ENCODE measurements around the gene CFAP210. TPM values are rescaled to one million over a fixed set of nuclear protein-coding genes. Genes with fewer than 3 reads are reported as not detected.

Gene CFAP210
- total RNA-seq, 3 donors from 2014 or later (not counting 1 experiment from before 2014, with no cell fraction given): 0.27 to 8.4 (median 1.5) TPM

DNA sequence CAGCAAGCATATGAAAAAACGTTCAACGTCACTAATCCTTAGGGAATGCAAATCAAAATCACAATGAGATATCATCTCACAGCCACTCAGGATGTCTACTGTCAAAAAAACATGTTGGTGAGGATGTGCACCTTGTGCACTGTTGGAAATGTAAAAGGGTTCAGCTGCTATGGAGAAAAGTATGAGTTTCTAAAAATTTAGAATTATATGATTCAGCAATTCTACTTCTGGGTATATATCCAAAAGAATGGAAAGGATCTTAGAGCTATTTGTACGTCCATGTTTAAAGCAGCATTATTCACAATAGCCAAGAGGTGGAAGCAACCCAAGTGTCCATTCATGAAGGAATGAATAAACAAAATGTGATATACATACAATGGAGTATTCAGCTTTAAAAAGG, 50.0 kb downstream of the CFAP210 start:
- Histone ChIP-seq H3K27ac (ENCODE audit: low read length) (no peak overlapping the region), H3K4me3 (ENCODE audit: low read length) (no peak overlapping the region), H3K9me3 (ENCODE audit: control insufficient read depth, insufficient read depth, low read length) (no peaks in the 10 kb centered on the region), H3K36me3 (ENCODE audit: control insufficient read depth, insufficient read depth, low read length) (no peaks in the 10 kb centered on the region), H3K27me3 (ENCODE audit: control insufficient read depth, insufficient read depth, low read length) (no peaks in the 10 kb centered on the region), H3K4me1 (ENCODE audit: control insufficient read depth, insufficient read depth, low read length) (no peaks in the 10 kb centered on the region)
- Mint-ChIP-seq H3K4me1 (no peaks in the 10 kb centered on the region), H3K4me3 (no peak overlapping the region), H3K36me3 (no peaks in the 10 kb centered on the region), H3K9me3 (no peaks in the 10 kb centered on the region), H3K27me3 (ENCODE audit: low read depth in 2 of 2) (no peaks in the 10 kb centered on the region), H3K27ac (no peak overlapping the region)
- intact Hi-C loops (cut with micrococcal nuclease): no loop called here
- DNase-seq (no peak), ATAC-seq (no peak)
- 100% methylated on average over 2 of the region's 3 CpGs for WGBS (ENCODE audit: insufficient coverage)
- TF ChIP-seq, protein P1, sequence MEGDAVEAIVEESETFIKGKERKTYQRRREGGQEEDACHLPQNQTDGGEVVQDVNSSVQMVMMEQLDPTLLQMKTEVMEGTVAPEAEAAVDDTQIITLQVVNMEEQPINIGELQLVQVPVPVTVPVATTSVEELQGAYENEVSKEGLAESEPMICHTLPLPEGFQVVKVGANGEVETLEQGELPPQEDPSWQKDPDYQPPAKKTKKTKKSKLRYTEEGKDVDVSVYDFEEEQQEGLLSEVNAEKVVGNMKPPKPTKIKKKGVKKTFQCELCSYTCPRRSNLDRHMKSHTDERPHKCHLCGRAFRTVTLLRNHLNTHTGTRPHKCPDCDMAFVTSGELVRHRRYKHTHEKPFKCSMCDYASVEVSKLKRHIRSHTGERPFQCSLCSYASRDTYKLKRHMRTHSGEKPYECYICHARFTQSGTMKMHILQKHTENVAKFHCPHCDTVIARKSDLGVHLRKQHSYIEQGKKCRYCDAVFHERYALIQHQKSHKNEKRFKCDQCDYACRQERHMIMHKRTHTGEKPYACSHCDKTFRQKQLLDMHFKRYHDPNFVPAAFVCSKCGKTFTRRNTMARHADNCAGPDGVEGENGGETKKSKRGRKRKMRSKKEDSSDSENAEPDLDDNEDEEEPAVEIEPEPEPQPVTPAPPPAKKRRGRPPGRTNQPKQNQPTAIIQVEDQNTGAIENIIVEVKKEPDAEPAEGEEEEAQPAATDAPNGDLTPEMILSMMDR (IDR thresholded peaks at IDR 0.05): no peak

DNA sequence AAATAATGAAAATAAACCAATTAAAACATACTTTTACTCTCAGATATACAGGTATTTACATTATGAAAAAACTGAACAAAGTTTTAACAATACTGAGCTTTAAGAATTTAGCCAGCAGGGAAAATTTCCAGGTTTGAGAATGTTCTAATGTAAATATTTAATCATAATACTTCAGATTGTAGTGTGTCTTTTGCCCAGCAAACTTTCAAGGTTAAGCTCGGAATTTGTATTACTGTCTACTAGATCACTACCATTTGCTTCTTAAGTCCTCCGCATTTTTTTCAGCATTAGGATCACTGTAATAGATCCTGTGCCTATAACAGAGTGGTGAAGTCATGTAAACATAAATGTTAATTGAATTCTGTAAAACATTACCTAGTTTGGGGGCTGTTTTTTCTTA, 52.7 kb downstream of the CFAP210 start:
- Histone ChIP-seq H3K9me3 (ENCODE audit: control insufficient read depth, insufficient read depth, low read length) (no peaks in the 10 kb centered on the region), H3K4me3 (ENCODE audit: low read length) (no peak overlapping the region), H3K27ac (ENCODE audit: low read length) (no peak overlapping the region), H3K27me3 (ENCODE audit: control insufficient read depth, insufficient read depth, low read length) (no peaks in the 10 kb centered on the region), H3K4me1 (ENCODE audit: control insufficient read depth, insufficient read depth, low read length) (no peaks in the 10 kb centered on the region), H3K36me3 (ENCODE audit: control insufficient read depth, insufficient read depth, low read length) (peaks cover 22% of the 10 kb centered on the region)
- Mint-ChIP-seq H3K27ac (no peak overlapping the region), H3K4me1 (no peaks in the 10 kb centered on the region), H3K4me3 (no peak overlapping the region), H3K36me3 (no peaks in the 10 kb centered on the region), H3K27me3 (ENCODE audit: low read depth in 2 of 2) (no peaks in the 10 kb centered on the region), H3K9me3 (no peaks in the 10 kb centered on the region)
- 100% methylated on average over 1 of the region's 2 CpGs for WGBS (ENCODE audit: insufficient coverage)
- intact Hi-C loops (cut with micrococcal nuclease): no loop called here
- DNase-seq: no peak
- TF ChIP-seq, protein P1 (IDR thresholded peaks at IDR 0.05): no peak
- no peak for ATAC-seq

DNA sequence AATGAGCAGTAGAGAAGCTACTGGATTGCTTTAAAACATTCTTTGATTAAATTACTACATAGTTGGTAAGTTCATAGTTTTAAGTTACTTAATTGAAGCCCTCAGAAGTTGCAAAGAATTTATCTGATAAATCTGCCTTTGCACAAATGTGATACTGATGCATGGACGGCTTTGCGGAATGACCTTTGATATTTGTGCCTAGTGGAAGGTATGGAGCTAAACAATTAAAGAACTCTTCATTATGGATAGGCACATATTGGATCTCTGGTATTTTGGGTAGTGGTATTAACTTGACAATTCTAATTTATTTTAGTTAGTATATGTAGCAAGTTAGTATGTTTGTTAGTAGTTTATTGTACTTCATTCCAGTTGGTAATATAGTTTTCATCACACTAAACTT, 54.1 kb downstream of the CFAP210 start:
- Mint-ChIP-seq H3K9me3 (no peaks in the 10 kb centered on the region), H3K27ac (no peak overlapping the region), H3K4me3 (no peak overlapping the region), H3K4me1 (no peaks in the 10 kb centered on the region), H3K36me3 (no peaks in the 10 kb centered on the region), H3K27me3 (ENCODE audit: low read depth in 2 of 2) (no peaks in the 10 kb centered on the region)
- Histone ChIP-seq H3K4me3 (ENCODE audit: low read length) (no peak overlapping the region), H3K27me3 (ENCODE audit: control insufficient read depth, insufficient read depth, low read length) (no peaks in the 10 kb centered on the region), H3K4me1 (ENCODE audit: control insufficient read depth, insufficient read depth, low read length) (no peaks in the 10 kb centered on the region), H3K9me3 (ENCODE audit: control insufficient read depth, insufficient read depth, low read length) (no peaks in the 10 kb centered on the region), H3K27ac (ENCODE audit: low read length) (no peak overlapping the region), H3K36me3 (ENCODE audit: control insufficient read depth, insufficient read depth, low read length) (peaks cover 34% of the 10 kb centered on the region)
- TF ChIP-seq, protein P1 (IDR thresholded peaks at IDR 0.05): no peak
- WGBS (ENCODE audit: insufficient coverage): 100% methylated on average over 2 of the region's 2 CpGs
- DNase-seq: no peak
- no peak for ATAC-seq
- intact Hi-C loops (cut with micrococcal nuclease): no loop called here

DNA sequence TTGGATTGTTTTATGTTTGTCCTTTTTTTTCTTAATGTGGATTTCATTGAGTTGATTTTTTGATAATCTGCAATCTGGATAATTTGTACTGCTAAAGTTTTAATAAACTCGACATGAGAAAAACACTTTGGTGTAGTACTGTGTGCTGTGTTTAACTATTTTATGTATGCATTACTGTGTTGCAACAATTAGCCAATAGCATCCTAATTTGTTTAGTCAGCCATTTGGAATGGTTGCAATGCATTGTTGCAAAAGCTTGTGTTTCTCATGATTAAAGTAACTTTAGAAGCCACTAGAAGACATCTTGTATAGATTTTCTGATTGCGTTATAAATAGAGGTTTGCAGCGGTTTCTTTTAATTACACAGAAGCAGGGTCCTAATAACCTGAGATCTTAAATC, 56.6 kb downstream of the CFAP210 start:
- DNase-seq: no peak
- Histone ChIP-seq H3K27me3 (ENCODE audit: control insufficient read depth, insufficient read depth, low read length) (no peaks in the 10 kb centered on the region), H3K4me1 (ENCODE audit: control insufficient read depth, insufficient read depth, low read length) (no peaks in the 10 kb centered on the region), H3K36me3 (ENCODE audit: control insufficient read depth, insufficient read depth, low read length) (peaks cover 56% of the 10 kb centered on the region), H3K9me3 (ENCODE audit: control insufficient read depth, insufficient read depth, low read length) (no peaks in the 10 kb centered on the region), H3K27ac (ENCODE audit: low read length) (no peak overlapping the region), H3K4me3 (ENCODE audit: low read length) (no peak overlapping the region)
- TF ChIP-seq, protein P1 (IDR thresholded peaks at IDR 0.05): no peak
- H3K36me3 Mint-ChIP-seq: no peaks in the 10 kb centered on the region
- intact Hi-C loops (cut with micrococcal nuclease): no loop called here
- no peak overlapping the region for H3K27ac Mint-ChIP-seq
- no peaks in the 10 kb centered on the region for H3K27me3 Mint-ChIP-seq (ENCODE audit: low read depth in 2 of 2)
- no peaks in the 10 kb centered on the region for H3K9me3 Mint-ChIP-seq
- ATAC-seq: no peak
- WGBS (ENCODE audit: insufficient coverage): 100% methylated on average over 1 of the region's 3 CpGs
- H3K4me3 Mint-ChIP-seq: no peak overlapping the region
- H3K4me1 Mint-ChIP-seq: no peaks in the 10 kb centered on the region

Measured in natural killer cell (primary cell).